NCI-H2081 (cell line): Measurements from ENCODE around the gene TAOK1.
"Not testable (repeated sequence)": the region's sequence is repeated elsewhere in the genome, so short reads cannot be mapped to it uniquely, and the experiment has no call there.

ENCODE experiments used
- DNase-seq, 2 experiments: peaks; one replicate each; lab custom pipeline; 2025; lab: John Stamatoyannopoulos, UW

The TAOK1 gene

GRCh38 chr17:29389982-29390850, at the start of gene TAOK1:
TSS of gene TAOK1 (plus strand) at chr17:29390363. CDS start at chr17:29451549, 61,186 bp downstream.
- peak; percentile 93 to 95 for DNase-seq

GRCh38 chr17:29341726-29342125, 48.4 kb upstream of the TAOK1 start:
- DNase-seq = no peak

DNA sequence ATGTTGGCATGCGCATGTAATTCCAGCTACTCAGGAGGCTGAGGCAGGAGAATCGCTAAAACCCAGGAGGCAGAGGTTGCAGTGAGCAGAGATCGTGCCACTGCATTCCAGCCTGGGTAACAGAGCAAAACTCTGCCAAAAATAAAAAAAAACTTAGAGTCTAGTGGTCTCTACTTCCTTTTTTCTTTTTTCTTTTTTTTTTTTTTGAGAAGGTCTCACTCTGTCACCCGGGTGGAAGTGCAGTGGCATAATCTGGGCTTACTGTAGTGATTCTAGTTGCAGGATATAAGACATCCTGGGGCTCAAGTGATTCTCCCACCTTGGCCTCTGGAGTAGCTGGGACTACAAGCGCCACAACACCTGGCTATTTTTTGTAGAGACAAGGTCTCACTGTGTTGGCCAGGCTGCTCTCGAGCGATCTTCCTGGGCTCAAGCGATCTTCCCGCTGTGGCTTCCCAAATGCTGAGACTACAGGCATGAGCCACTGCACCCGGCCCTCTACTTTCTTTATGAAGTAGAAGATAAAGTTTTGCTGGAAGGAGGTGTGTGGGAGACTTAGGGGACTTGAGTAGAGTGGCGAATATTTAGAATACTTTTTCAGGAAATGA, 47.9 kb upstream of the TAOK1 start:
- DNase-seq = no peak

- DNase-seq = no peak
Observed at GRCh38 chr17:29344201-29344856, 45.8 kb upstream of the TAOK1 start.

GRCh38 chr17:29345066-29345465, 45.1 kb upstream of the TAOK1 start:
- no peak for DNase-seq

DNA sequence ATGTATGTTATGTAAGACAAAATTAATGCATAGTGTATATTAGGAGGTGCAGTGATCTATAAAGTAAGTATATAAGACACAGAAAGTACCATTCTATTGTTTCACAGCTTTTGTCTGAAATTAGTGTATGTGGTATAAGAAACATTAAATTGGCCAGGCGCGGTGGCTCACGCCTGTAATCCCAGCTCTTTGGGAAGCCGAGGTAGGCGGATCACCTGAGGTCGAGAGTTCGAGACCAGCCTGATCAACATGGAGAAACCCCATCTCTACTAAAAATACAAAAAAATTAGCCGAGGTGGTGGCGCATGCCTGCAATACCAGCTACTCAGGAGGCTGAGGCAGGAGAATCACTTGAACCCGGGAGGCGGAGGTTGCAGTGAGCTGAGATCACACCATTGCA, 44.7 kb upstream of the TAOK1 start:
- not testable (repeated sequence) for DNase-seq

GRCh38 chr17:29346462-29346861, 43.7 kb upstream of the TAOK1 start:
- no peak for DNase-seq

DNA sequence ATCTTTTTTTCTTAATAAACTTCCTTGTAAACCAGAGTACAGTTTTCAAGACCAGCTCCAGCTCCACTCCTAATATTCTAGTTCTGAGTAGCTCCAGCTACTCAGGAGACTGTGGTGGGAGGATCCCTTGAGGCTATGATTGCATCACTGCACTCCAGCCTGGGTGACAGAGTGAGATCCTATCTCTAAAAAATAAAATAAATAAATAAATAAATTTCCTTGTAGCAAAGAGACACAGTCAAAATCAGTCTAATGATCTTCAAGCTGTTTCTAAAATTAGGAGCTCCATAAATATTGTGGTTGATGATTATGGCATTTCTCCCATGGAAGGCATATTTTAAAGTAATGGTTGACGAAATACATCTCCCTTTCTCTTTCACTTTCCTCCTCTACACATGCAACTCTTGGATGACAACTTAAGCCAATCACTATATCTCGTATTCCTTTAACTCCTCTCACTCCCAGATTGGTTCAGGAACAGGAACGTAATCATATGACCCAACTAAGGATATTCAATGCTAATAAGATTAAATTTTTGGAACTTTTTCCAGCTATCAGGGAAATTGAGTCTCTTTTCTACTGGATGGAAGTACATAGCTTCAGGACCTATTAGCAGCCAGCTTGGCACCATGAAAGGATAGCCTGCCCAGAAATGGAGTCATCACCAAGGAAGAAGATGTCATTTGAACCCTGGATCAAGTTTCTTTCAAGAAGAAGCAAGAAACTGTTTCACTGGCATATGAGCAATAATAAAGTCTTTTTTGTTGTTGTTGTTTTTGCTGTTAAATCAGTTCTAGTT, 42.1 kb upstream of the TAOK1 start:
- no peak for DNase-seq

DNA sequence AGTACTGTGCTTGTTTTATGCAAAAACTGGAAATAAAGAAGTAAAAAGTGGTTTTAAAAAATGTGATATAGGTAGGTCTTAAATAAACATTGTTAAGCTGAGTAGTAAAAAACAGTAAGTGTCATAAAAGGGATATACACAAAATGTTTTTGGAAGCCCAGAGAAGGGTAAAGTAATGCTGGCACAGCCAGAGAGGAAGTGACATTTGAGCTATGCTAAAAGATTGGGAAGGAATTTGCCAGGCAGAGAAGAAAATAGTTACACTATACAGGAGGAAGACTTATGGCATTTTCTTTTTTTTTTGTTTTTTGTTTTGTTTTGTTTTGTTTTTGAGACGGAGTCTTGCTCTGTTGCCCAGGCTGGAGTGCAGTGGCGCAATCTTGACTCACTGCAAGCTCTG, 40.8 kb upstream of the TAOK1 start:
- no peak for DNase-seq

DNA sequence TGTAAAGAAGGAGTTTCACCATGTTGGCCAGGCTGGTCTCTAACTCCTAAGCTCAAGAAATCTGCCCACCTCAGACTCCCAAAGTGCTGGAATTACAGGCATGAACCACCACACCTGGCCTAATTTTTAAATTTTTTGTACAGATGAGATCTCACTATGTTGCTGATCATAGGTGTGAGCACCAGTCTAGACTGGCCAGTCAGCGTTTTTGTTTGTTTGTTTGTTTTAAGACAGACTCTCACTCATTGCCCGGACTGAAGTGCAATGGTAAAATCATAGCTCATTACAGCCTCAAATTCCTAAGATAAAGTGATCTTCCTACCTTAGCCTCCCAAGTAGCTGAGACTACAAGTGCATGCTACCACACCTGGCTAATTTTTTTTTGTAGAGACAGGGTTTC, 38.0 kb upstream of the TAOK1 start:
- DNase-seq = no peak

GRCh38 chr17:29357232-29357631, 32.9 kb upstream of the TAOK1 start:
- no peak for DNase-seq

- DNase-seq = no peak
Observed at GRCh38 chr17:29357821-29358232, 32.3 kb upstream of the TAOK1 start.

DNA sequence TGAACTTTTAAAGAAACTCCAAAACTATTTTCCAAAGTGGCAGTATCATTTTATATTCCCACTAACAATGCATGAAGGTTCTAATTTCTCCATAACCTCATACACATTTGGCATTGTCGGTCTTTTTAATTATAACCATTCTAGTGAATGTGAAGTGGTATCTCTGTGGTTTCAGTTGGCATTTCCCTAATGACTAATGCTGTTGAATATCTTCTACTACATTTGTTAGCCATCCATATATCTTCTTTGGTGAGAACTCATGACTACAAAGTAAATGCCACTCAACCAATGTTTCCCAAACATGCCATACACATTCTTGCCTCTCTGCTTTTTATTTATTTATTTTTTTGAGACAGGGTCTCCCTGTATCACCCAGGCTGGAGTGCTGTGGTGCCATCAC, 31.7 kb upstream of the TAOK1 start:
- no peak for DNase-seq

- DNase-seq = no peak
Observed at GRCh38 chr17:29359777-29360176, 30.4 kb upstream of the TAOK1 start.

DNA sequence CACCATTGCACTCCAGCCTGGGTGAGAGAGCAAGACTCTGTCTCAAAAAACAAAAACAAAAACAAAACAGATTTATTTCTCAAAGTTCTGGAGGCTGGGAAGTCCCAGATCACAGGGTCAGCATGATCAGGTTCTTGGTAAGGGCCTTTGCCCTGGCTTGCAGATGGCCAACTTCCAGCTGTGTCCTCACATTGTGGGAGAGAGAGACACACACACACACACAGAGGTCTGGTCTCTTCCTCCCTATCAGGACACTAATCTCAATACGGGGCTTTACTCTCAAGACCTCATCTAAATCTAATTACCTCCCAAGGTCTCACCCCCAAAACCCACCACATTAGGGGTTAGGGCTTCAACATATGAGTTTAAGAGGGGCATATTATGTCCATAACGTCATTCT, 26.4 kb upstream of the TAOK1 start:
- no peak for DNase-seq

DNA sequence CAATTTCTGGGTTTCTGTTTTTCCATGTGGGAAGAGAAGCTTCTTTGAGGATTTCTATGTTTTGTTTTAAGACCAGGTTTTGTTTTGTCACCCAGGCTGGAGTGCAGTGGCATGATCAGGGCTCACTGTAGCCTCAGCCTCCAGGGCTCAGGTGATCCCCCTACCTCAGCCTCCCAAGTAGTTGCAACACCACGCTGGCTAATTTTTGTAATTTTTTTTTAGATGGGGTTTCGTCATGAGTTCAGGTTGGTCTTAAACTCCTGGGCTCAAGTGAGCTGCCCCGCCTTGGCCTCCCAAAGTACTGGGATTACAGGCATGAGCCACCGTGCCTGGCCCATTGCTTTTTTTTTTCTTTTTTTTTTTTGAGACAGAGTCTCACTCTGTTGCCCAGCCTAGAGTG, 25.5 kb upstream of the TAOK1 start:
- DNase-seq = no peak

- no peak for DNase-seq
Observed at GRCh38 chr17:29368161-29368560, 22.0 kb upstream of the TAOK1 start.

DNA sequence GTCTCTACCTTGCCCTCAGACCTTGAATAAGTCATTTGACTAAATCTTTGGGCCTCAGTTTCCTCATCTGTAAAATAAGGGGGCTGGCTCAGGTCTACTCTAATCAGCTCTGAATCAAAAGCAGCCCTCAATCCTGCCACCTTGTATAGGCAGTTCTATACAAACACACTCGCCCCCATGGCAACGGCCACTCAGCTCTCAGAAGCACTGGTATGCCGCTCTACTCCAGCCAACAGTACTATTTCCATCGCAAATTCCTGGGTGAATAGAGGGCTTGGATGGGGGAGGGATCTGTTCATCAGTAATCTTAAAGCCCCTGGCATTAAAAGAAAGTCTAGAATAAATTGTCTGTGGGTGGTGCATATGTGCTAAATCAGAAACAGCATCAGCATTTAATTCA, 21.2 kb upstream of the TAOK1 start:
- no peak for DNase-seq

DNA sequence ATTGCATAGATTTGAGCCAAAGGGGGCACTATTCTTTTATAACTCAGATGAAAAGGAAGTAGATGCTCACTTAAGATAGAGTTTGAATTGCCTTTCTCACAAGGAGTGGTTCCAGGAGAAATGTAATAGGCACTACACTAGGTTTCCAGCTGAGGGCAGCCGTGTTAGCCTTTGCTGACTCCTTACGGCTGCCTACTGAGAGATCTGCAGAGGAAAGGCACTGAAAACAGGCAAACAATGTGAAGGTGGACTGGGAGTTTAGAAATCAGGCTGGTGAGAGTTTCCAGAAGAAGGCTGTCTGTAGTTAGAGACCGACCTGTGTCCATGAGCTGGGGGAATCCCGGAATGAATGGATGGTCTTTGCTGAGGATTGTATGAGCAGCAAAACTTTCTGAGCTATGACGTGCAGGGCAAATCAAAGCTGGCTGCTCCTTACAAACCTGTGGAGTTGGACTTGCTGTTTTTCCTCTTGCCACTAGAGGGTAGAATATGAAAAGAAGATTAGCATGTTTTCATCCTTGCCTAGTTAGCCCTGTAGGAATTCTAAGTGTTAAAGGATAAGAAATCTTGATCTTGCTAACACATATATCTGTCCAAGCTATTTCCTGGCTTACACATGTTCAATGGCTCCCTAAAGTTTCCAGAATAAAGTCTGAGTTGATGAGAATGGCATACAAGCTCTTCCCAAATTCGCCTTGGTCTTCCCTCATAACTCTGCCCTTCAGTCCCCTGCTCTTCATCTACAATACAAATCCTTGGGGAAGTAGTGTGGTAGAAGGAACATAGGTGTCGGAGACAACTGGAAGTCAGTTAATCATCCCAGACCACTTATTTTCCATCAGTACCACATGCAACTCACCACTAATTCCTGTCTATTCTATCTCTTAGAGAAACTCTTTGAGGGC, 20.1 kb upstream of the TAOK1 start:
- peak; percentile 34 to 51 for DNase-seq

DNA sequence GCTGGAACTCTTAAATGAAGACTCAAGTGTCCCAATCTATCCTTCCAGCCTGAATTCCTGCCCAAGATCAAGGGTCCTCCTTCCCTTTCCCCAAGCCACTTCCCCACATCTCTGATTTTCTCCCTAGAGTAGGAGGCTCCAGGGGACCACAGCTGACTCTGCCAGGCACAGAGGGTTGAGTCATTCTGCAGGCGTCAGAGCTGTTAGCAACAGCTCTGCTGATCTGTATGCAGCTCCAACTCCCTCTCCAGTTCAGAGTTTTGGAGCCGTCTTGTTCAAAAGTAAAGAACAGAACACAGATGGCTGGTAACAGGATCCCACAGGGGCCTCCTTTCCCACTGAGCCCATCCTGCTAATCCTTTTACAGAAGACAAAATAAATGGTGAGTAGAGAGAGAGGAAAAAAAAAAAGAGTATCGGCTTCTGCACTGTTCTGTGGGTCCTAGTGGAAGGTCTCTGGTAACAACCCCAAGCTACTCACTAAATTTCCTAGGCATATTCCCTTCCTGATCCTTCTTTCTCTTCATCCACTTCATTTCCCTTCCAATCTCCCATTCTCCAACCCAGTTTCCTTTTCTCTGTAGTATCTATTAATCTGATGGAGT, 13.4 kb upstream of the TAOK1 start:
- no peak for DNase-seq

- no peak for DNase-seq
Observed at GRCh38 chr17:29378500-29378899, 11.7 kb upstream of the TAOK1 start.
